ENCODE data around the gene CHCHD6. TPM values are rescaled to one million over a fixed set of nuclear protein-coding genes. Genes with fewer than 3 reads are reported as not detected.

The CHCHD6 gene
- total and polyA plus RNA-seq, 2 of the 4 experiments (the other 2 are of a cell fraction) = 18.8 to 28.9 TPM

DNA sequence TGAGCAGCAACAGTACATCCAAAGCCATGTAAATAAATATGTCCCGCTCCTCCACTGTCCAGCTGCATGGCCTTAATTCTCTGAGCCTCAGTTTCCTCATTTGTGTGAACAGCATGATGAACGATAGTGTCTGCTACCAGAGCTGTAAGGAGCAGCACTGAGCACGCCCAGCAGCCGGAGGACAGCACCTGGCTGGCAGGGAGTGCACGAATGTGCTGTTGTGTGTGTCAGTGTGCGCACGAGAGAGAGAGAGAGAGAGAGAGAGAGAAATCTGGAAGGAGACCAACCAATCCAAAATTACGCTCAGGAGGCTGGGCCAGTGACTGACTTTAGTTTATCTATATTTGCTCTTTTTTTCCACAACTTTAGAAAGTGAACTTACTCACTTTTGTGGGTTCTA is 252.3 kb downstream of the CHCHD6 start:
- Histone ChIP-seq H4K5ac (ENCODE audit: low read depth, low read length) (no peak overlapping the region), H3K27me3 (ENCODE audit: control insufficient read depth, insufficient read depth, low read length) (no peaks in the 10 kb centered on the region), H2AK5ac (ENCODE audit: low read depth, low read length) (no peak overlapping the region), H3K36me3 (ENCODE audit: control insufficient read depth, insufficient read depth, low read length) (no peaks in the 10 kb centered on the region), H3K9me3 (ENCODE audit: control insufficient read depth, insufficient read depth, low read length) (no peaks in the 10 kb centered on the region), H3K56ac (ENCODE audit: extremely low read depth, insufficient read depth, low read length) (no peak overlapping the region), H2BK15ac (ENCODE audit: low read depth, low read length) (no peak overlapping the region), H2AK9ac (replicated peaks; ENCODE audit: low read depth, low read length, poor library complexity) (no peak overlapping the region), H2BK5ac (ENCODE audit: low read depth, low read length, poor library complexity, severe bottlenecking) (no peak overlapping the region), H4K8ac (ENCODE audit: low read depth in 2 of 2, low read length in 2 of 2) (no peak overlapping the region), H3K79me1 (ENCODE audit: low read depth in 1 of 2, low read length in 2 of 2) (no peaks in the 10 kb centered on the region), H3K4me1 (ENCODE audit: control insufficient read depth, insufficient read depth, low read length) (peaks cover 14% of the 10 kb centered on the region; the same call in 1 of the 2 replicates), H3K4me2 (ENCODE audit: low read depth, low read length) (no peak overlapping the region), H3K4me3 (ENCODE audit: insufficient read depth, low read depth, low read length) (no peak overlapping the region), H3K9me1 (ENCODE audit: insufficient read depth, low read length) (0 out of 2 replicates have a peak, but pooled peaks cover 7% of the 10 kb centered on the region), H2BK20ac (ENCODE audit: low read depth, low read length) (no peak overlapping the region), H2BK120ac (ENCODE audit: low read depth, low read length) (no peak overlapping the region), H2AFZ (replicated peaks; ENCODE audit: low read length, poor library complexity) (no peak overlapping the region), H3K9ac (ENCODE audit: low read depth, low read length) (no peak overlapping the region), H3K23ac (ENCODE audit: low read depth, low read length) (no peak overlapping the region), H4K20me1 (ENCODE audit: insufficient read depth, low read length) (no peaks in the 10 kb centered on the region), H4K91ac (ENCODE audit: insufficient read depth, low read depth, low read length) (no peak overlapping the region), H3K4ac (ENCODE audit: low read depth, low read length) (no peak overlapping the region), H3K14ac (replicated peaks; ENCODE audit: low read depth, low read length) (no peak overlapping the region), H3K18ac (ENCODE audit: low read depth, low read length) (no peak overlapping the region), H3K27ac (ENCODE audit: insufficient read depth, low read length) (no peak overlapping the region)
- in situ Hi-C loops (cut with MboI; ENCODE audit: low sequenced_read_pairs) (no loop called here), intact Hi-C loops (cut with micrococcal nuclease) (no loop called here), dilution Hi-C loops (cut with HindIII; ENCODE audit: low sequenced_read_pairs, unreplicated experiment) (no loop called here)
- CTCF ChIA-PET = no interaction called here
- ATAC-seq (ENCODE audit: low read depth) (no peak), DNase-seq (no peak)
- no TSS peak for BruUV-seq (replicated peaks)
- POLR2A ChIA-PET (ENCODE audit: unreplicated experiment) = no interaction called here
- no peak for TF ChIP-seq FOS (IDR thresholded peaks at IDR 0.05; ENCODE audit: low read depth, low read length)
- TF ChIP-seq POLR2A (IDR thresholded peaks at IDR 0.05; ENCODE audit: low read depth, low read length) = no peak
- TF ChIP-seq NFE2L2 (IDR thresholded peaks at IDR 0.05; ENCODE audit: low read depth, low read length) = no peak
- no peak for TF ChIP-seq BHLHE40 (IDR thresholded peaks at IDR 0.05; ENCODE audit: low read depth, low read length)
- TF ChIP-seq, protein P1, sequence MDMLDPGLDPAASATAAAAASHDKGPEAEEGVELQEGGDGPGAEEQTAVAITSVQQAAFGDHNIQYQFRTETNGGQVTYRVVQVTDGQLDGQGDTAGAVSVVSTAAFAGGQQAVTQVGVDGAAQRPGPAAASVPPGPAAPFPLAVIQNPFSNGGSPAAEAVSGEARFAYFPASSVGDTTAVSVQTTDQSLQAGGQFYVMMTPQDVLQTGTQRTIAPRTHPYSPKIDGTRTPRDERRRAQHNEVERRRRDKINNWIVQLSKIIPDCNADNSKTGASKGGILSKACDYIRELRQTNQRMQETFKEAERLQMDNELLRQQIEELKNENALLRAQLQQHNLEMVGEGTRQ (IDR thresholded peaks at IDR 0.05; ENCODE audit: low read depth, low read length) = no peak
- TF ChIP-seq RCOR1 (IDR thresholded peaks at IDR 0.05; ENCODE audit: insufficient replicate concordance, low read length) = no peak
- no peak for TF ChIP-seq MAFK (IDR thresholded peaks at IDR 0.05; ENCODE audit: low read depth, low read length)
- TF ChIP-seq MAZ (IDR thresholded peaks at IDR 0.05; ENCODE audit: borderline replicate concordance, low read depth, low read length) = no peak
- TF ChIP-seq, protein P2, sequence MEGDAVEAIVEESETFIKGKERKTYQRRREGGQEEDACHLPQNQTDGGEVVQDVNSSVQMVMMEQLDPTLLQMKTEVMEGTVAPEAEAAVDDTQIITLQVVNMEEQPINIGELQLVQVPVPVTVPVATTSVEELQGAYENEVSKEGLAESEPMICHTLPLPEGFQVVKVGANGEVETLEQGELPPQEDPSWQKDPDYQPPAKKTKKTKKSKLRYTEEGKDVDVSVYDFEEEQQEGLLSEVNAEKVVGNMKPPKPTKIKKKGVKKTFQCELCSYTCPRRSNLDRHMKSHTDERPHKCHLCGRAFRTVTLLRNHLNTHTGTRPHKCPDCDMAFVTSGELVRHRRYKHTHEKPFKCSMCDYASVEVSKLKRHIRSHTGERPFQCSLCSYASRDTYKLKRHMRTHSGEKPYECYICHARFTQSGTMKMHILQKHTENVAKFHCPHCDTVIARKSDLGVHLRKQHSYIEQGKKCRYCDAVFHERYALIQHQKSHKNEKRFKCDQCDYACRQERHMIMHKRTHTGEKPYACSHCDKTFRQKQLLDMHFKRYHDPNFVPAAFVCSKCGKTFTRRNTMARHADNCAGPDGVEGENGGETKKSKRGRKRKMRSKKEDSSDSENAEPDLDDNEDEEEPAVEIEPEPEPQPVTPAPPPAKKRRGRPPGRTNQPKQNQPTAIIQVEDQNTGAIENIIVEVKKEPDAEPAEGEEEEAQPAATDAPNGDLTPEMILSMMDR (conservative IDR thresholded peaks at IDR 0.05; ENCODE audit: low read depth, low read length) = no peak
- TF ChIP-seq, protein P3, sequence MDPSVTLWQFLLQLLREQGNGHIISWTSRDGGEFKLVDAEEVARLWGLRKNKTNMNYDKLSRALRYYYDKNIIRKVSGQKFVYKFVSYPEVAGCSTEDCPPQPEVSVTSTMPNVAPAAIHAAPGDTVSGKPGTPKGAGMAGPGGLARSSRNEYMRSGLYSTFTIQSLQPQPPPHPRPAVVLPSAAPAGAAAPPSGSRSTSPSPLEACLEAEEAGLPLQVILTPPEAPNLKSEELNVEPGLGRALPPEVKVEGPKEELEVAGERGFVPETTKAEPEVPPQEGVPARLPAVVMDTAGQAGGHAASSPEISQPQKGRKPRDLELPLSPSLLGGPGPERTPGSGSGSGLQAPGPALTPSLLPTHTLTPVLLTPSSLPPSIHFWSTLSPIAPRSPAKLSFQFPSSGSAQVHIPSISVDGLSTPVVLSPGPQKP (IDR thresholded peaks at IDR 0.05; ENCODE audit: borderline replicate concordance, low read depth, low read length) = no peak
- TF ChIP-seq SMC3 (IDR thresholded peaks at IDR 0.05; ENCODE audit: low read depth, low read length) = no peak
- TF ChIP-seq RAD21 (IDR thresholded peaks at IDR 0.05; ENCODE audit: low read length) = no peak
- TF ChIP-seq CHD1 (IDR thresholded peaks at IDR 0.05; ENCODE audit: low read depth, low read length) = no peak
- TF ChIP-seq MXI1 (IDR thresholded peaks at IDR 0.05; ENCODE audit: borderline replicate concordance, low read depth, low read length) = no peak
- no peak for TF ChIP-seq RFX5 (IDR thresholded peaks at IDR 0.05; ENCODE audit: low read depth, low read length)
- WGBS, 2 experiments (ENCODE audit: extremely low coverage in 2 of 2, insufficient read length in 1 of 2) = 90% methylated on average over 2 of the region's 8 CpGs; no CpG with 5 or more reads in 1 of the 2 experiments

Data from IMR-90 (cell line).